ENCODE measurements around the gene CPZ.

CPZ gene

GRCh38 chr4:8608714-8609391 is 16.3 kb downstream of the CPZ start:
- Histone ChIP-seq H3K4me1 (ENCODE audit: control insufficient read depth in 1 of 2, insufficient read depth in 2 of 2, low read length in 2 of 2) (peaks cover 0 to 6% of the 10 kb centered on the region in 2 donors), H3K27me3 (ENCODE audit: low read depth, low read length) (no peaks in the 10 kb centered on the region), H3K36me3 (ENCODE audit: control insufficient read depth in 1 of 2, insufficient read depth in 2 of 2, low read length in 2 of 2) (no peaks in the 10 kb centered on the region), H3K9me3 (ENCODE audit: control insufficient read depth in 1 of 2, low read length in 2 of 2) (no peaks in the 10 kb centered on the region), H3K27ac (ENCODE audit: low read length) (no peak overlapping the region), H3K4me3 (ENCODE audit: low read depth in 1 of 2, low read length in 2 of 2) (no peak overlapping the region)

GRCh38 chr4:8609406-8609805 is 16.8 kb downstream of the CPZ start:
- no peak overlapping the region for H3K4me3 ChIP-seq (ENCODE audit: low read depth in 1 of 2, low read length in 2 of 2)
- no peaks in the 10 kb centered on the region for H3K9me3 ChIP-seq (ENCODE audit: control insufficient read depth in 1 of 2, low read length in 2 of 2)
- H3K27me3 ChIP-seq (ENCODE audit: low read depth, low read length) = no peaks in the 10 kb centered on the region
- H3K4me1 ChIP-seq (ENCODE audit: control insufficient read depth in 1 of 2, insufficient read depth in 2 of 2, low read length in 2 of 2) = peaks cover 0 to 6% of the 10 kb centered on the region in 2 donors
- no peak overlapping the region for H3K27ac ChIP-seq (ENCODE audit: low read length)
- no peaks in the 10 kb centered on the region for H3K36me3 ChIP-seq (ENCODE audit: control insufficient read depth in 1 of 2, insufficient read depth in 2 of 2, low read length in 2 of 2)

DNA sequence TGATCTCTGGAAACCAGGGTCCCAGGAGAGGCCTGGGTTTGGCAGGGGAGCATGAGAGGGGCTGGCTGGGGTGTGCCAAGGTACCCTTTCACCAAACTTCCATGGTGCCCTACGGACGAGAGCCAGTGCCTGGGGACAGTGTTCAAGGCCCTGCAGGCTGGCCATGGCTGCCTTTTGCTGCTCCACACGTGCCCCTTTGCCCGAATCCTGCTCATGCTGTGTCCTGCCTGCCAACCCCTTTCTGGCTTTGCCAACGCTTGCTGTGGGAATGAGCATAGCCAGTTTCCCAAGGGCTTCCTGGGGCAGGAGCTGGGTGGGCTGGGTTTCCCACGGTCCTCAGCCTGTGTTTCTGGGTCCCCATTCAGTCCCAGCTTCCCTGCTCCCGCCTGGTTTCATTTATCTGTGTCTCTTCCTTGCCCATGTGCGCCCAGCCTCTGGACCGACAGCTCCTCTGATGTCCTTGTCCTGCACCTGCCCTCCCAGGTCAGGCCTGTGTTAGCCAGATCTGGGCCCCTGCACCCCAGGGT is 17.3 kb downstream of the CPZ start:
- Histone ChIP-seq H3K27ac (ENCODE audit: low read length) (no peak overlapping the region), H3K4me1 (ENCODE audit: control insufficient read depth in 1 of 2, insufficient read depth in 2 of 2, low read length in 2 of 2) (peaks cover 0 to 6% of the 10 kb centered on the region in 2 donors)

DNA sequence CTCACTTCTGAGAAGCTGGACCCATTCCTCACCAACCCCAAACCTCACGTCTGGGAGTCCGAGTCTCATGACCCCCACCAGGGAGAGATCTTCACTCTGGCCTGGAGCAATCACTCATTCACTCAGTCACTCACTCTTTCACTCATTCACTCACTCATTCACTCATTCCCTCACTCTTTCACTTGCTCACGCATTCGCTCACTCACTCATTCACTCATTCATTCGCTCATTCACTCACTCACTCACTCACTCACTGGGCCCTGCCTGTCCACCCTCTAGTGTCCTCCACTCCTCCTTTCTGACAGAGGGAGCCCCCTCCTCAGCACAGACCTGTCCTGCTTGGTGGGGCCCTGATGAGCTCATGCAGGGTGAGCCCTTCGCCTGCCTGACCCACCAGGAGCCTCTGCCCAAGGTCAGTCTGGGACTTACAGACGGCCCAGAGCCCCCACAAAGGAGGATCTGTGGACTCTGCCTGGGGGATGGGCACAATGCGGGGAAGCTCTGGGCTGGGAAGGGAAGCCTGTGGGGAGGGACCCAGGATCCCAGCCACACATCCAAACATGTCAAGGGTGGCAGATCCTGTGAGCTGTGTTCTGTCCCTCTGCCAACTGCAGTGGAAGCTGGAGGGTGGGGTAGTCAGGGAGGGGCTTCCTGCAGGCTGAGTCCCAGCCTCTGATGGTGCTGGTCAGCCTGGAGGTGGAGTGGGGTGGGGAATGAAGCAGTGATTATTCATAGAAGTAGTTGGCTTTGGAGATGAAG is 18.5 kb downstream of the CPZ start:
- Histone ChIP-seq H3K4me1 (ENCODE audit: control insufficient read depth in 1 of 2, insufficient read depth in 2 of 2, low read length in 2 of 2) (peaks cover 0 to 6% of the 10 kb centered on the region in 2 donors), H3K9me3 (ENCODE audit: control insufficient read depth in 1 of 2, low read length in 2 of 2) (no peaks in the 10 kb centered on the region), H3K27ac (ENCODE audit: low read length) (no peak overlapping the region), H3K27me3 (ENCODE audit: low read depth, low read length) (no peaks in the 10 kb centered on the region), H3K4me3 (ENCODE audit: low read depth in 1 of 2, low read length in 2 of 2) (no peak overlapping the region), H3K36me3 (ENCODE audit: control insufficient read depth in 1 of 2, insufficient read depth in 2 of 2, low read length in 2 of 2) (no peaks in the 10 kb centered on the region)

More for the DNA sequence above, 17.3 kb downstream of the CPZ start:
- no peaks in the 10 kb centered on the region for H3K9me3 ChIP-seq (ENCODE audit: control insufficient read depth in 1 of 2, low read length in 2 of 2)
- no peaks in the 10 kb centered on the region for H3K36me3 ChIP-seq (ENCODE audit: control insufficient read depth in 1 of 2, insufficient read depth in 2 of 2, low read length in 2 of 2)
- H3K27me3 ChIP-seq (ENCODE audit: low read depth, low read length) = no peaks in the 10 kb centered on the region
- no peak overlapping the region for H3K4me3 ChIP-seq (ENCODE audit: low read depth in 1 of 2, low read length in 2 of 2)

- Histone ChIP-seq H3K27ac (ENCODE audit: low read length) (no peak overlapping the region), H3K4me3 (ENCODE audit: low read depth in 1 of 2, low read length in 2 of 2) (no peak overlapping the region), H3K4me1 (ENCODE audit: control insufficient read depth in 1 of 2, insufficient read depth in 2 of 2, low read length in 2 of 2) (peaks cover 0 to 4% of the 10 kb centered on the region in 2 donors), H3K9me3 (ENCODE audit: control insufficient read depth in 1 of 2, low read length in 2 of 2) (no peaks in the 10 kb centered on the region), H3K27me3 (ENCODE audit: low read depth, low read length) (no peaks in the 10 kb centered on the region), H3K36me3 (ENCODE audit: control insufficient read depth in 1 of 2, insufficient read depth in 2 of 2, low read length in 2 of 2) (no peaks in the 10 kb centered on the region)
Measured at GRCh38 chr4:8612646-8613045, 20.1 kb downstream of the CPZ start.

DNA sequence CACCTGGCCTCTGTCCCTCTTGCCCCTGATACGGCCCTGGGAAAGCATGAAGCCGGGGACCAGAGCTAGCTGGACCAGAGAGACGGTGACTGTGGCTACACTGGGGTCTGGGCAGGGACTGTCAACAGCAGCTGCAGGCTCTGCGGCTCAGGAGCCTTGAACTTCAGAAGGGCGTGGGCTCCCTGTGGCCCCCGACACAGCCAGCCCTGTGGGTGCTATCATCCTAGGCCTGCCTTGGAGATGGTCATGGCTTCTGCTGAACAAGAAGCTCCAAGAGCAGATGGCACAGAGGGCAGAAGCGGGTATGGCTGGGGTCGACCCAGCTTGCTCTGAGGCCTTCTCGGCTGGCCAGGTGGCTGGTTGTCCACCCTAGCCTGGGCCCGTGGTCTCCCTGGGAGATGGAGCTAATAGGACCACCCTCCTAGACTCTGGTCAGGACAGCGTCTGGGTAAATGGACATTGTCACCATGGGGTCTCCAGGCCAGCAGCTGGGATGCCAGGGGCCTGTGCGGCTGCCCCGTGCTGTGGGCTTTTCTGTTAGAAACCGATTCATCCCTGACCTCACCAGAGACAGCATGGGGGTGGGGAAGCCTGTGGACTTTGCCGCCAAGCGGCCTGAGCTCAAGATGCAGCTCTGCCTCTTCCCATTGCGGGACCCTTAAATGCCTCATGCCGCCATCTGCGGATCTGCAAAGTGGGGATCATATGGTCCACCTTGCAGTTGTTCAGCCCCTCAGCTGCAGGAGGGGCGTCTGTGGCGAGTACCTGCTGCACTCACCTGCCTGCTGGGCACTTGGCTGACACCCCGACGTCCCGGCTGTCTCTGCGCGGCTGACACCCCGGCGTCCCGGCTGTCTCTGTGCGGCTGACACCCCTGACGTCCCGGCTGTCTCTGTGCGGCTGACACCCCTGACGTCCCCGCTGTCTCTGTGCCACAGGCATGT is 21.1 kb downstream of the CPZ start:
- H3K4me3 ChIP-seq (ENCODE audit: low read depth in 1 of 2, low read length in 2 of 2) = no peak overlapping the region
- no peaks in the 10 kb centered on the region for H3K27me3 ChIP-seq (ENCODE audit: low read depth, low read length)
- H3K4me1 ChIP-seq (ENCODE audit: control insufficient read depth in 1 of 2, insufficient read depth in 2 of 2, low read length in 2 of 2) = no peaks in the 10 kb centered on the region

GRCh38 chr4:8614365-8615193 is 22.0 kb downstream of the CPZ start:
- H3K27me3 ChIP-seq (ENCODE audit: low read depth, low read length) = no peaks in the 10 kb centered on the region
- no peaks in the 10 kb centered on the region for H3K9me3 ChIP-seq (ENCODE audit: control insufficient read depth in 1 of 2, low read length in 2 of 2)
- H3K27ac ChIP-seq (ENCODE audit: low read length) = no peak overlapping the region
- H3K4me1 ChIP-seq (ENCODE audit: control insufficient read depth in 1 of 2, insufficient read depth in 2 of 2, low read length in 2 of 2) = no peaks in the 10 kb centered on the region
- H3K36me3 ChIP-seq (ENCODE audit: control insufficient read depth in 1 of 2, insufficient read depth in 2 of 2, low read length in 2 of 2) = no peaks in the 10 kb centered on the region
- no peak overlapping the region for H3K4me3 ChIP-seq (ENCODE audit: low read depth in 1 of 2, low read length in 2 of 2)

More for the DNA sequence above, 21.1 kb downstream of the CPZ start:
- Histone ChIP-seq H3K9me3 (ENCODE audit: control insufficient read depth in 1 of 2, low read length in 2 of 2) (no peaks in the 10 kb centered on the region), H3K36me3 (ENCODE audit: control insufficient read depth in 1 of 2, insufficient read depth in 2 of 2, low read length in 2 of 2) (no peaks in the 10 kb centered on the region), H3K27ac (ENCODE audit: low read length) (no peak overlapping the region)

DNA sequence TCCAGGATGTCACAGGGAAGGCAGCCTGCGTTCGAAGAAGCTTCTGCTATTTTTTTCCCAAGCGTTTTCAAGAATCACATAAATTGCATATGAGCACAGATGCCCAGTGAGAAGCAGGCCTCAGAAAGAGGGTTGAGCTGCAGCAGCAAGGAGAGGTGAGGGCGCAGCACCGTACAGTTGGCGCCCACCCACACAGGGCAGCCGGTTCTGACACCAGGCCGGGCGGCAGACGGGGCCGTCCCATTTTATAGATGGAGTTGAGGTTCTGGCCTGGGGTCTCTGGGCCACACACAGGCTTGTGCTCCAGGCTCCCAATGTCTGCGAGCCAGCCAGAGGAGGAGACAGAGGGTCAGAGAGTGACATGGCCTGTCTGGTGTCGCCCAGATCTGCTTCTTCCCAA is 22.8 kb downstream of the CPZ start:
- H3K9me3 ChIP-seq (ENCODE audit: control insufficient read depth in 1 of 2, low read length in 2 of 2) = no peaks in the 10 kb centered on the region
- H3K4me3 ChIP-seq (ENCODE audit: low read depth in 1 of 2, low read length in 2 of 2) = no peak overlapping the region
- no peaks in the 10 kb centered on the region for H3K27me3 ChIP-seq (ENCODE audit: low read depth, low read length)

DNA sequence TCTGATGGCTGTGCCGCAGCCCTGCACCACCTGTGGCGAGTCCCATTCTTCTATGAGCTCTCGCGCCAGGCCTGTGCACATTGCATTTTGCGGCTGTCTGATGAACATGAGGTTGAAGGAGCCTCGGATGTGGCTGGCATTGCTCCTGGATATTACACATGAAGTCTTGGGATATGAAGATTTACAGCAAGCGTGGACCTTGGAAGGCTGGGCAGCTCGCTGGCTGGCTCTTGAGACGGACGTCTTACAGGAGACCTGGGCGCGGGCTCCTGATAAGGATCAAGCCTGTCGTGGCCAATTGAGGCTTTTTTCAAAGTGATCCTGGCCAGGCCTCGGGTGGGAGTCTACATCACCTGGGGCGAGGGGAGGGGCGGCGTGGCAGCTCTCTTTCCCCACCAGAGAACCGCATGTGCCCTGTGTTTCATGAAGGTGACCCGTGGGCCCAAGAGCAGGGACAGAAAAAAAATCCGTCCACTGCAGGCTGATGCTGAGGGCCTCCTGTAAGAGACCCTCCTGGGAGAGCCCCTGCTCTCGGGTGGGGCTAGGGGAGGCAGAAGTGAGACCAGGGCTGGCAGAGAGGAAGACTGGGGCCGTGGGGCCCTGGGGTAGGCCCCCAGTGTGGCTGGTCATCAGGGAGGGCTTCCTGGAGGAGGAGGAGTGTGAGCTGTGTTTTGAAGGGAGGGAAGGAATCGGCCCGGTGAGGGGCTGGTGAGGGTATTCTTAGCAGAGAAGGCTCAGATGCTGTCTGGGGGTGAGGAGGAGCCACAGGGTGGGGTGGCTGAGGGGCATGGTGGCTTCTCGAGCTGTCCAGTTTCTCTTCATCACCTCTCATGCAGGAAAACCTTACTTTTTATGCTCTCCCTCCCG is 23.6 kb downstream of the CPZ start:
- Histone ChIP-seq H3K4me1 (ENCODE audit: control insufficient read depth in 1 of 2, insufficient read depth in 2 of 2, low read length in 2 of 2) (no peaks in the 10 kb centered on the region), H3K36me3 (ENCODE audit: control insufficient read depth in 1 of 2, insufficient read depth in 2 of 2, low read length in 2 of 2) (no peaks in the 10 kb centered on the region), H3K27me3 (ENCODE audit: low read depth, low read length) (no peaks in the 10 kb centered on the region), H3K9me3 (ENCODE audit: control insufficient read depth in 1 of 2, low read length in 2 of 2) (no peaks in the 10 kb centered on the region), H3K27ac (ENCODE audit: low read length) (no peak overlapping the region), H3K4me3 (ENCODE audit: low read depth in 1 of 2, low read length in 2 of 2) (no peak overlapping the region)

More for the DNA sequence above, 22.8 kb downstream of the CPZ start:
- H3K36me3 ChIP-seq (ENCODE audit: control insufficient read depth in 1 of 2, insufficient read depth in 2 of 2, low read length in 2 of 2) = no peaks in the 10 kb centered on the region
- H3K4me1 ChIP-seq (ENCODE audit: control insufficient read depth in 1 of 2, insufficient read depth in 2 of 2, low read length in 2 of 2) = no peaks in the 10 kb centered on the region
- H3K27ac ChIP-seq (ENCODE audit: low read length) = no peak overlapping the region

GRCh38 chr4:8616831-8617230 is 24.3 kb downstream of the CPZ start:
- H3K4me1 ChIP-seq (ENCODE audit: control insufficient read depth in 1 of 2, insufficient read depth in 2 of 2, low read length in 2 of 2) = no peaks in the 10 kb centered on the region
- no peak overlapping the region for H3K4me3 ChIP-seq (ENCODE audit: low read depth in 1 of 2, low read length in 2 of 2)
- no peaks in the 10 kb centered on the region for H3K36me3 ChIP-seq (ENCODE audit: control insufficient read depth in 1 of 2, insufficient read depth in 2 of 2, low read length in 2 of 2)
- no peaks in the 10 kb centered on the region for H3K27me3 ChIP-seq (ENCODE audit: low read depth, low read length)
- H3K9me3 ChIP-seq (ENCODE audit: control insufficient read depth in 1 of 2, low read length in 2 of 2) = no peaks in the 10 kb centered on the region
- H3K27ac ChIP-seq (ENCODE audit: low read length) = no peak overlapping the region

Data from muscle layer of duodenum (tissue), 2 donors.